ENCODE data around the gene TRPC5OS.

DNA sequence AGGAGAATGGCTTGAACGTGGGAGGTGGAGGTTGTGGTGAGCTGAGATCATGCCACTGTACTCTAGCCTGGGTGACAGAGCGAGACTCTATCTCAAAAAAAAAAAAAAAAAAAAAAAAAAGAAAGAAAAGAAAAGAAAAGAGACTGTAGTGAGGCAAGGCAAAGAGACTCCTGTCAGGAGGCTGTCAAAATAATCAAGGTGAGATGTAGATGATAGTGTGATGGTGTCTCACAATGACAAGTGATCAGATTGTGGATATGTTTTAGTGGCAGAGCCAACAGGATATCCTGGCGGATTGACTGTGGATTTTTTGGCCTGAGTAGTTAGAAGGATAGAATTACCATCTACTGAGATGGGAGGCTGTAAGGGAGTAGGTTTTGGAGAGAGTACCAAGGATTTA is 12.6 kb downstream of the TRPC5OS start:
- TF ChIP-seq POLR2A (IDR thresholded peaks at IDR 0.05) (no peak), POLR2AphosphoS5 (IDR thresholded peaks at IDR 0.05) (no peak)
- TF ChIP-seq, protein P1, sequence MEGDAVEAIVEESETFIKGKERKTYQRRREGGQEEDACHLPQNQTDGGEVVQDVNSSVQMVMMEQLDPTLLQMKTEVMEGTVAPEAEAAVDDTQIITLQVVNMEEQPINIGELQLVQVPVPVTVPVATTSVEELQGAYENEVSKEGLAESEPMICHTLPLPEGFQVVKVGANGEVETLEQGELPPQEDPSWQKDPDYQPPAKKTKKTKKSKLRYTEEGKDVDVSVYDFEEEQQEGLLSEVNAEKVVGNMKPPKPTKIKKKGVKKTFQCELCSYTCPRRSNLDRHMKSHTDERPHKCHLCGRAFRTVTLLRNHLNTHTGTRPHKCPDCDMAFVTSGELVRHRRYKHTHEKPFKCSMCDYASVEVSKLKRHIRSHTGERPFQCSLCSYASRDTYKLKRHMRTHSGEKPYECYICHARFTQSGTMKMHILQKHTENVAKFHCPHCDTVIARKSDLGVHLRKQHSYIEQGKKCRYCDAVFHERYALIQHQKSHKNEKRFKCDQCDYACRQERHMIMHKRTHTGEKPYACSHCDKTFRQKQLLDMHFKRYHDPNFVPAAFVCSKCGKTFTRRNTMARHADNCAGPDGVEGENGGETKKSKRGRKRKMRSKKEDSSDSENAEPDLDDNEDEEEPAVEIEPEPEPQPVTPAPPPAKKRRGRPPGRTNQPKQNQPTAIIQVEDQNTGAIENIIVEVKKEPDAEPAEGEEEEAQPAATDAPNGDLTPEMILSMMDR (IDR thresholded peaks at IDR 0.05): no peak
